NCI-H1417 (cell line): ENCODE measurements around the gene CDC34.

Source experiments
- DNase-seq, 3 experiments: peaks; one replicate each; lab custom pipeline; 2025; lab: John Stamatoyannopoulos, UW

CDC34 gene

DNA sequence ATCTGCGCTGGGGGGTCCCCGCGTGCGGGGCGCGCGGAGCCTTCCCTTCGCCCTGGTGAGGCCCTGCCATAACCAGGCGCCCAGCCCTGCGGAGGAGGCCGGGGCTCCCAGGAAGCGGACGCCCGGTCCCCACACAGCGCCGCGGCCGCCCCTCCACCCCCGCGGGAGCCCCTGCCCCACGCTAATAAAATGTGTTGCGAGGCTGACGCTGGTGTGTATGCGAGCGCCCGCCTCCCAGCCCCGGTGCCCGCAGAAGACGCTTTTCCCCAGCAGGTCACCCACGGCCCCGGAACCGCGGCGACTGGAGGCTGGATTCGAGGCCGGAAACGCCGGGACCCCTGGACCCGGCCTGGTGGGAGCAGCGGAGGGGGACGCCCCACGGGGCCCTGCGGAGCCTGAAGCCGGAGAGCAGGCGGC, 12.1 kb upstream of the CDC34 start:
- no peak for DNase-seq

DNA sequence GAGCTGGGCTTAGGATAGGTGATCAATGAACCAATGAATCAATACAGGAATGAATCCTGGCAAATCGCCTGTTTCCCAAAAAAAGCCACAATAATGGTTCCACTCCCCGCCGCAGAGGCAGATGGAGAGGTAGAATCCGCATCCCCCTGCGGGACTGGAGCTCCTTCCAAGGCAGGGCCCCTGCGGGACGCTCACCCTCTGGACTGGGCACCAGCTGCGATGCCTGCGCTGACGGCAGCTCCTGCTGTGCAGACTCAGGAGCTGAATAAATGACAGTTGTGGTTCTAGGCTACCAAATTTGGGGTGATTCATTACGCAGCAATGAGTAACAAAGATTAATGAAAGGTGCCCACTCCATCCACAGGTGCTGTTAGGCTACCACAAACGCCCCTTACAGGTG, 8.8 kb upstream of the CDC34 start:
- DNase-seq = no peak

DNA sequence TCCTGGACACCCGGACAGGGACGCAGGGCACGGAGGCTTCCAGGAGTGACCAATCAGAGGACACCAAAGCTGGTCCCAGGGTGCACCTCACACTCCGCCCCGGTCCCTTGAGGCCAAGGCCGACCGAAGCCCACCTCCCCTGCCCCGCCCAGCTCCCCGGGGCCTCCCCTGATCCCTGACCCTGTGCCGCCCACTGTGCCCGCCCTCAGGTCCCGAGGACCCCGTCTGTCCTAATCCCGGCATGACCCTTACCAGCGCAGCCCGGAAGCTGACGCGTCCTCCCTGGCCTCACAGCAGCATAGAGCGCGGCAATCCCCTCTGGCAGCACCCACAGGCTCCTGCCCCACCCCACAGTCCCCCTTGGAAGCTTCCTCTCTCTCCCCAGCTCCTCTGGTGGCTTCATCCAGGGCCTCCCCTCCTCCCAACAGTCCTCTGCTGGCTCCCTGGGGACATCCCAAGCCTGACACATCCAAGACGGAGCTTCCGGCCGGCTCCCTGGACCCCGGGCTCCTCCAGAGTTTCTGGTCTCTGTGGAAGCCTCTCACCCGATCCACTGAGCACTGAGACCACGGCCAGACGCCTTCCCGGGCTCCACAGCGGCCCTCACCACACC, 7.4 kb upstream of the CDC34 start:
- no peak for DNase-seq

DNA sequence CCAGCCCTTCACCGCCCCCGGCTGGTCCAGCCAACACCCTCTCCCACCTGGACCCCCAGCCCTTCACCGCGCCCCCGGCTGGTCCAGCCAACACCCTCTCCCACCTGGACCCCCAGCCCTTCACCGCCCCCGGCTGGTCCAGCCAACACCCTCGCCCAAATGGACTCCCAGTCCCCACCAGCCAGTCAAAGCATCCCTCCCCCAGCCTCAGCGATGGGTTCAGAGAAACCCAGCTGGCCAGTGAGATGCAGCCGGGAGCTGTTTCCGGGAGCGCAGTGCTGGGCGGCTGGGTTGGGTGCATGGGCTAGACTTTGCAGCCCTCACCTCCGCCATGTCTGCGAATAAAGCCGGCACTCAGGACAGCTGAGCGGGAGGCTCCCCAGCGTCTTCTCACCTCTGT, 6.5 kb upstream of the CDC34 start:
- no peak for DNase-seq

DNA sequence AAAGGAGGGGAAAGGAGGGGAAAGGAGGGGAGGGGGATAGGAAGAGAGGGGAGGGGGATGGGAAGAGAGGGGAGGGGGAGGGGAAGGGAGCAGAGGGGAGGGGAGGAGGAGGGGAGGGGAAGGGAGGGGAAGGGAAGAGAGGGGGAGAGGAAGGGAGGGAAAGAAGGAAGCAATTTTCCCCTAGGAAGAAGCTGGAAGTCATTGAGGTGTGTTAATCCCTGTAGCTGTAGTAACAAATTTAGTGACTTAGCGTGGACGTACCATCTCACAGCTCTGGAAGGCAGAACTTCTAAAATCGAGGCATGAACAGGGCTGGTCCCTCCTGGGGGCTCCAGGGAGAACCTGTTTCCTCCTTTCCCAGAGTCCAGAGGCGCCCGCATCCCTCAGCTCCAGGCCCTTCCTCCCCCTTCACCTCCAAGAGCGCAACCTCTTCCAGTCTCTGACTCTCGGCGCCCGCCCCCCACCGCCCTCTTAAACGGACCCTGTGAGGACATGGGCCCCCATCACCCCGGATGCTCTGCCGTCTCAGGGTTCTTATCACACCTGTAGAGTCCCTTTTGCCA, 5.6 kb upstream of the CDC34 start:
- no peak for DNase-seq

DNA sequence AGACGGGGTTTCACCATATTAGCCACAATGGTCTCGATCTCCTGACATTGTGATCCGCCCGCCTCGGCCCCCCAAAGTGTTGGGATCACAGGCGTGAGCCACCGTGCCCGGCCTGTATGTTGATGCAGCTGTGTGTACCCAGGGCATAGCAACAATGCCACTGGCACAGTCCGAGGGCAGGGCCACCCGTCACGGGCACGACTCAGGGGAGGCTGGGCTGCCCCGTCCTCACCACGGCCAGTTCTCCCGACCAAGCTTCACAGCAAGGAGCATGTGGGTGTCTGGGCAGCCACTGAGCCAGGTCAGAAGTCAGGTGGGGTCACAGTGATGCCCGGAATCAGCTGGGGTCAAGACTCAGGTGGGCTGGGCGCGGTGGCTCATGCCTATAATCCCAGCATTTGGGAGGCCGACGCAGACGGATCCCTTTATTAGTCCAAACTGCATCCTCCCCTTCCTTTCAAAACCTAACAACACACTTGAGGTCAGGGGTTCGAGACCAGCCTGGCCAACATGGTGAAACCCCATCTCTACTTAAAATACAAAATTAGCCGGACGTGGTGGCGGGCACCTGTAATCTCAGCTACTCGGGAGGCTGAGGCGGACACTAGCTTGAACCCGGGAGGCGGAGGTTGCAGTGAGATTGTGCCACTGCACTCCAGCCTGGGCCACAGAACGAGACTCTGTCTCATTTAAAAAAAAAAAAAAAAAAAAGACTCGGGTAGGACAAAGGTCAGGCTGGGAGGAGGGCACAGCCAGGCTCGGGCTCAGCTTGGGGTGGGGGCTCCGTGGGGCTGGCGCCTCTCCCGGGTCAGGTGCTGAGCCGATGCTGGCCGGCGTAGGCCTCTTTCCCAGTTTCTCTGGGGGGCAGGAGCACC, 1.2 kb upstream of the CDC34 start:
- no peak for DNase-seq

DNA sequence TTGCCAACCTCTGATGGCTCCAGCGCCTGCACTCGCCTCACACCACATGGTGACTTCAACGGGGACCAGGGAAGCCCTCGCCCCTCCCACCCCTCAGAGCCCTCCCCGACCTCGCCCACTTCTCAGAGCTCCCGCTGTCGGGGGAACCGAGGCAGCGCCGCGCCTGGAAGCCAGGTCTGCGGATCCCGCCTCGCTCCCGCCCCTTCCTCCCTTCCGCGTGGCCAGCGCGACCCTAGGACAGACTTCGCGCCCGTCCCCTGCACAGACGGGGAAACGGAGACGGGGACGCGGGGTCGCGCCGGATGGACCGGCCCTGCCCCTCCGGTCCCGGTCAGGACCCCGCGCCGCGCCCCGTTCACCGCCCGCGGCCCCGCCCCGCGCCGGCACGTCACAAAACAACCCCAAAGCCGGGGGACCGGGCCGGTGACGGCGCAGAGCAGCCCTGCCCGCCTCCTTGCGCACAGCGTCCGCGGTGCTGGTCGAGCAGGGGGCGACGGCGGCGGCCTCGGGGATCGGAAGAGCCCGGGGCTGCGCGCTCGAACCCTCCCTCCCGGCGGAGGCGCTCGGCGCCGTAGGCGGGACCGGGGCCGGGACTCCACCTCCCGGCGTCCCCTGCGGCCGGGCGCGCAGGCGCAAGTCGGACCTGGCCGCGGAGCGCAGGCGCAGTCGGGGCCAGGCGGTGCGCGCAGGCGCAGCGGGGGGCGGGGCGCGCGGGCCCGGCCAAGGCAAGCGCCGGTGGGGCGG, 379 bp upstream of the CDC34 start:
- peak; percentile 94 to 98 (median 97) for DNase-seq

DNA sequence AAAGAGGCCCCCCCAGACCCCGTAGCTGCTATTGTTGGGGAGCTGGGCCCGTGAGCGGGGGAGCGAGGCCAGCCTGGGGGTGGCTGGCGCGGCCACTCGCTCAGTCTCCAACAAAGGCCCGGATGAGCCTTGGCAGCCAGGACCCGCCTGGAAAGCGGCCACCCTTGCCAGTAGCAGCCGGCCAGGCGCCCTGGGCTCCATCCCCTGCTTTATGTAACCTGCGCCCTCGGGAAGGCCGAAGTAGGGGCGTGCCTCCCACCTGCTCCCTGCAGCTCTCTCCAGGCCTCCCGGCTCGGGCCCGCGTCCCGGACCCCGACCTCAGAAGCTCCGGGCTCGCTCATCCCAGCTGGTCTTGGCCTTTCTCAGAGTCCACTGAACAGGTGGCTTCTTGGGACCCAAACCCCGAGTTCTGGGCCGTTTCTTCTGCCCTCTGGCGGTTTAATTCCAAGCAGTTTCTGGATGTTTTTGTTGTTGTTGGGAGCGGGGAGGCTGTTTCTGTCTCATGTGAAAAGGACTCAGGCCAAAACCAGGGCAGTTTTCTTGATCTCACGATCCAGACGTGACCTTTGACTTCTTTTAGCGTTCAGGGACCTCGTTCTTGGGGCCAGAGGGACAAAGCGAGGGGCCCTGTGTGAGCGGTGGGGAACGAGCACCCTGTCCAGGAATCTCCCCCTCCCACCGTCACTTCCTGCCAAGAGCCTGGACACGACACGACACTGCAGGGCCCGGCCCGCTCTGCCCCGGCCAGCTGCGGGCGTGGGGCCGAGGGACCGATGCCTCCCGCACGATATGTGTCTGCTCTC, 1.2 kb downstream of the CDC34 start:
- peak; percentile 33 to 83 (median 75) for DNase-seq

DNA sequence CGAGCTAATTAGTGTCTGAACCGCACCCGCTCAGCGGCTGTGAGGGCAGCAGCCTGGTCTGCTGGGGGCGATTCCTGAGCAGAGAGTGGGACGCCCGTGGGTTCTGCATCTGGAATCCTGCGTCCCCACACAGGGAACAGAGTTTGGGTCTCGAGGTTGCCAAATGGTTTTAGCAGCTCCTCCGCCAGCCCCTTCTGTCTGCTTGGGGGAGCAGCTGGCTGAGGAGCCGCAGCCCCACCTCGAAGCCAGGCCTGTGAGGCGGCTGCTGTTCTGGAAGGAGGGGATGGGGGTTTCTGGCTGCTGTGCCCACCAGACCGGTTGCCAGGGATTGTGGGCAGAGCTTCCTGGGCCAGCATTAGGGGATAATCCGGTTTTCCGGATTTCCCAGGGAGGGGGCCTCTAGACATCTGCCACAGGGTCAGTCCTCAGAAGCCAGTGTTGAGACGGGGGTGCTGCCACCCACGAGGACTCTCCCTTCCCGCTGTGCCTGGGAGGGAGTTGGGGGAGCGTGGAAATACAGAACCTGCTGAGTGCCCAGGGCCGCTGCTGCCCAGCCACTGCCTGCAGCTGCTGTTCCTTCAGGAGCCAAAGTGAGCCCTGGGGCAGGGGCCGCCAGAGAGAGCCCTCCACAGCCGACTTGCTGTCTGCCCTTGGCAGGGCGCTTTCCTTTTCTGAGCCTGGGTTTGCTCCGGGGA, 2.0 kb downstream of the CDC34 start:
- no peak for DNase-seq

DNA sequence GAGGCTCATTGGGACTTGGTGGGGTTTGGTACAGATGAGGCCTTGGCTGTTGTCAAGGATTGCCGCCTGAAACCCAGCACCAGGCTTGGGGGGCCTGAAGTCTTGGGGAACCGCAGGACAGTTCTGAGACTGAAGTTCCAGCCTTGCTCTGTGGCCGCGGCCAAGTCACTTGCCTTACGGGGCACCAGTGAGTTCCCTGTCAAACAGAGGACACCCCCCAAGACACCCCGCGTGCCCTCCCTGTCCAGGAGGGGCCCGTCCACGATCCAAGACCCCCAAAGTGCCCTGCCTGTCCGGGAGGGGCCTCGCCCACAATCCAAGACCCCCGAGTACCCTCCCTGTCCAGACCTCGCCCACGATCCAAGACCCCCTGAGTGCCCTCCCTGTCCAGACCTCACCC, 2.5 kb downstream of the CDC34 start:
- no peak for DNase-seq

DNA sequence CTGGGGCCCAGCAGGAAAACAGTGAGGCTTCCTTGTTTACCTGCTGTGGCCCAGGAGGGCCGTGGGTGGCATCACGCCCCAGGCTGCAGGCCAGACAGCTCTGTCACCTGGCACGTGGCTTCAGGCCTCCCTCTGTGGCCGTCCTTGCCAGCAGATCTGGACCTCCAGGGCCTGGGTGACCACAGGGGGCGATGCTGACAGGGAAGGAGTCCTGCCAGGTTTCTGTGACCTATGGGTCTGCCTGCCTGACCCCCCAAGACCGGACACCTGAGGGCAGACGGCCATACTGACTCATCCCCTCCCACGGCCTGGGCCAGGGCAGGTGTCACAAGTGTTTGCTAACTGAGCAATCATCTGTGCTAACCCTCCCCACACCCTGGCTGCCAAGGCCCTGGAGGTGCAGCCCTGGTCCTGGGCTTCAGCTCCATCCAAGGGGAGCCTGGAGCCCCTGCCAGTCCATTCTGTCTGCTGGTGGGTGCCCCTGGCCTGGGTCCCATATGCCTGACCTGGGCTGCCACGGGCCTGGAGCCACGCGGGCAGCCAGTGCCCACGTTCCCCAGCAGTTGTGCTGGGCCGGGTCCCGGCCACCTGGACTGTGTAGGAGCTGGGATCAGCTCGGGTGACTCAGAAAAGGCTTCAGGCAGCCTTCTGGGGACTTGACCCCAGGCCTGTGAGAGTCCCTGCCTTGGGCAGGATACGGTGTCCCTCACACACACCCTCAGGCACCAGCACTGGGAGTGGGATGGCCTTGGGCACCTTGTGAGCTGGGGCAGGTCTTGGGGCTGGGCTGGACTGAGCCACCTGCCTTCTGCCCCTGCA, 3.7 kb downstream of the CDC34 start:
- no peak for DNase-seq

DNA sequence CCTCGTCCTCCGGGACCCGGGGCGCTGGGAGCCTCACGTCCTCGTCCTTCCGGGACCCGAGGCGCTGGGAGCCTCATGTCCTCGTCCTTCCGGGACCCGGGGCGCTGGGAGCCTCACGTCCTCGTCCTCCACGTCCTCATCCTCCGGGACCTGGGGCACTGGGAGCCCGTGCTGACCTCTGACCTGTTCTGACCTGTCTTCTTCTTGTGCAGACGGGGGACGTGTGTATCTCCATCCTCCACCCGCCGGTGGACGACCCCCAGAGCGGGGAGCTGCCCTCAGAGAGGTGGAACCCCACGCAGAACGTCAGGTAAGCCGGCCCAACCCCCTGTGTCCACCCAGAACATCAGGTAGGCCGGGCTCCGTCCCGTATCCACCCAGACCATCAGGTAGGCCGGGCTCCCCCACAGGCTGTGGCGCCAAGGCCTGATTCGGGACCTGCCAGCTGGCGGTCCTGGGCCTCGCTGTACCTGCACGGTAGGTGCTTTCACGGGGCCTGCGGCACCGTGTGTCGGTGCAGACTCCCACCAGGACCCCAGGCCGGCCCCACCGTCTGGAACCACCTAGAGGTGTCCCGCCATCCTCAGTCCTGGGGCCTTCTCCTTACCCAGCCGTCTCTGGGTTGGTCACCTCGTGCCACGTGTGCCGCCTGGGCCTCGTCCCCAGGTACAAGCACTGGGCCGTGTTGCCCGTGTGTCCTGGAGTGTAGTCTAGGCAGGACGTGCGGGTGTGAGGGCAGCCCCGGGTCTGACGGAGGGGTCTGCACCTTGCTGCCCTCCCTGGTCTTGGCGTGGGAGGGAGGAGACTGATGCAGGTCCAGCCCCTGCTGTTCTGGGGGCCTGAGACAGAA, 4.7 kb downstream of the CDC34 start:
- DNase-seq = no peak

DNA sequence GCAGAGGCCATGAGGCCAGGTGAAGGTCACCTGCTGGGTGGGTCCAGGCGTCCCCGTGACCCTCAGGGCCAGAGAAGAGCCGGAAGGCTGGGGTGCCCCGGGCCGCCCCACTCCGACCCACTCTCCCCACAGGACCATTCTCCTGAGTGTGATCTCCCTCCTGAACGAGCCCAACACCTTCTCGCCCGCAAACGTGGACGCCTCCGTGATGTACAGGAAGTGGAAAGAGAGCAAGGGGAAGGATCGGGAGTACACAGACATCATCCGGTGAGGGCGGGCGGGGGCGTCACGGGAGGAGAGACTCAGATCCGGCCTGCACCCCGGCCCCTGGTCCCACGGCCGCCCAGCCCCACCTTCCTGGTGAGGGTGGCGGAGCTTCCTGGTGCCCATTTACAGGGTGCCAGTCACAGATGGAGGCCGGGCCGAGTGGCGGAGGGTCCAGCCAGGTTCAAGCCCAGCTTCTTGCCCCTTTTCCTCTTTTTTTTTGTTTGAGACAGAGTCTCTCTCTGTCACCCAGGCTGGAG, 5.4 kb downstream of the CDC34 start:
- DNase-seq = no peak

DNA sequence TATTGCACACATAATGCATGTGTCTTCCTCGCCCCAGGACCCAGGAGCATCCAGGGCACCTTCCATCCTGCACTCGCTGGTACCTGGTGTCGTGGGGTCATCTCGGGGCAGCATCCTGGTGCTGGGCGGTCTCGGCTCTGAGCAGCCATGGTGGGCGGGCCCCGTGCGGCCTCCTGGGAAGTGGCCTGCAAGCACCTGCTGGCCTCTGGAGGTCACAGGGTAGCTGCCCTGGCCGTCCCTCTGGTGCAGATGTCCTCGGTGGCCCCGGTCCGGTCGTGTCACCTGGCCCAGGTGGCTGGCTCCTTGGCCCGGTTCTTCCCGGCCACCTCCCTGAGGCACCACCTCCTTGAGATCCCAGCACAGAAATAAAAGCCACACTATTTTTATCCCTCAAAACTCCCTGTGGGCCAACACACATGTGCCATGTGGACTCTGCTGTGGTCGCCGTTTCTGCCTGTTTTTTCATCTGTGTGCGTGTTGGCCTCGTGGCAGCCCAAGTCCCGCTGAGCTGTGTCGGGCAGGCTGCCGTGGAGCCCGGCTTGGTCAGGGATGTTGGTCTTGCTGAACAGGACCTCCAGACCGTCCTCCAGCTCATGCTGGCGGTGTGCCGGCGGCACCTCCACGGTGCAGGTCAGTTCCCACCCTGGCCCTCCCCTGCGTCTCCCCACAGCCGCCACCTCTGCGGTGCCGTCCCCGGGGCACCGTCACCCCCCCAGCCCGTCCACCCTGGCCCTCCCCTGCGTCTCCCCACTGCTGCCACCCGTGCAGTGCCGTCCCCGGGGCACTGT, 7.3 kb downstream of the CDC34 start:
- no peak for DNase-seq

DNA sequence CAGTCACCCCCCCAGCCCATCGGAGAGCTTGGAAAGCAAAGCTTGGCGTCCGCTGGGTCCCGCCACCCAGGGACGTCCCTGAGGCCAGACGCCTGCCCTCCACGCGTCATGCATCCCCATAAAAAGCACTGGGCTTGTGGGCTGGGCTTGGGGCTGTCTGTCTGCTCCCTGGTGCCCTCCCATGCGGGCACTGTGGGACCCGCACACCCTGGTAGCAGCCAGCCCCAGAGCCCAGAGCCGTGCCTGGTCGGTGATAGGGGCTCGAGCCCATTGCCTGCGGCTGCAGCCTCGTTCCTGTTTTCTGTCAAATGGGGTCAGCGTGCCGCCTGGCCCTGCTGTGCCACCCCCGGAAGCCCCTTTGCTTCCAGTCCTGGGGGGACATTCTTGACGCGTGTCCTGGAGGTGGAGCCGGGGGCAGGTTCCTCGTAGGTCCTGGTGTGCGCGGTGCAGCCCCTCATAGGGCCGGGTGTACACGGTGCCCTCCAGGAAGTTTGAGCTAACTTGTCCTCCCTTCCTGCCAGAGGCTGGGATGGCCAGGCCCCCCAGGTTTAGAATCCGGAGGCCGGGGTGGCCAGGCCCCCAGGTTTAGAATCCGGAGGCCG, 8.0 kb downstream of the CDC34 start:
- no peak for DNase-seq

DNA sequence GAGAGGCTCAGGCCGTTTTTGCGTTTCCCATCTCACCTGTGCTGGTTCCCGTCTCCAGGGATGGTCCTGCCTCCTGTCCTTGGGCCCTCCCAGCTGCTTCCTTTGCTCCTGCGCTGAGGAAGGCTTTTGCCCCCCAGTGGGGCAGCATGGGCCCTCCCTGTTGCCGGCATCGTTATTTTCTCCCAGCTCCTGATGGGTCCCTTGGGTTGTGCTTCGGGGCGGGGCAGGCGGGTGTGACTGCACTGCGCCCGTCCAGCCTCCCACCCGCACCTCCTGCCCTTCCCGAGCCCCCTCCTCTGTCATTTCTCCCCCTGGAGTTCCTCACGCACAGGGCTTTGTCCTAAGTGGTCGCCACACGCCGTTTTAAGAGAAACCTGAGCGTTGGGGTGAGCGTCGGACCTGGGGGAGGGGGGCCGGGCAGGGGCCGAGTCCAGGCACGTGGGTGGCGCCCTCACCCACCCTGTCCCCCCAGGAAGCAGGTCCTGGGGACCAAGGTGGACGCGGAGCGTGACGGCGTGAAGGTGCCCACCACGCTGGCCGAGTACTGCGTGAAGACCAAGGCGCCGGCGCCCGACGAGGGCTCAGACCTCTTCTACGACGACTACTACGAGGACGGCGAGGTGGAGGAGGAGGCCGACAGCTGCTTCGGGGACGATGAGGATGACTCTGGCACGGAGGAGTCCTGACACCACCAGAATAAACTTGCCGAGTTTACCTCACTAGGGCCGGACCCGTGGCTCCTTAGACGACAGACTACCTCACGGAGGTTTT, 9.5 kb downstream of the CDC34 start:
- no peak for DNase-seq

DNA sequence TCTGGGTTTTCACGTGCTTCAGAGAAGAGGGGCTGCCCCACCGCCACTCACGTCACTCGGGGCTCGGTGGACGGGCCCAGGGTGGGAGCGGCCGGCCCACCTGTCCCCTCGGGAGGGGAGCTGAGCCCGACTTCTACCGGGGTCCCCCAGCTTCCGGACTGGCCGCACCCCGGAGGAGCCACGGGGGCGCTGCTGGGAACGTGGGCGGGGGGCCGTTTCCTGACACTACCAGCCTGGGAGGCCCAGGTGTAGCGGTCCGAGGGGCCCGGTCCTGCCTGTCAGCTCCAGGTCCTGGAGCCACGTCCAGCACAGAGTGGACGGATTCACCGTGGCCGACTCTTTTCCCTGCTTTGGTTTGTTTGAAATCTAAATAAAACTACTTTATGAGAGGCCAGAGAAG, 10.1 kb downstream of the CDC34 start:
- no peak for DNase-seq
